Cardiac septum (tissue), 1 donor: ENCODE data around the gene ACOXL. TPM values are rescaled to one million over a fixed set of nuclear protein-coding genes. Genes with fewer than 3 reads are reported as not detected.
"Not testable (repeated sequence)": the region's sequence is repeated elsewhere in the genome, so short reads cannot be mapped to it uniquely, and the experiment has no call there.

Experiments used
- DNase-seq: peaks from one replicate; pipeline ENCODE4 v3.0.0-alpha.2; 2020; ENCODE audit warnings: low spot score
- intact Hi-C: fragments of 100-400 bp; cut with DNase I; formaldehyde crosslinking; loops from one replicate; pipeline ENCODE4 v1.14.0; 2022
- long read RNA-seq: library from polyadenylated mRNA; unstranded; transcript quantifications from one replicate; pipeline ENCODE4 v2.0.0, GENCODE V29; 2021
- total RNA-seq: library from RNA; stranded (reverse); fragmentation: NEBNext Ultra II Directional; extraction: Animal tissue kit (Norgen Biotek cat#: 25700); gene quantifications from one replicate; pipeline ENCODE4 v1.2.1, GENCODE V29; 2021
- donor health status: DM: no; HTN: no; CAD: no.

Gene ACOXL
- not detected for total RNA-seq
- long read RNA-seq: 0 reads

DNA sequence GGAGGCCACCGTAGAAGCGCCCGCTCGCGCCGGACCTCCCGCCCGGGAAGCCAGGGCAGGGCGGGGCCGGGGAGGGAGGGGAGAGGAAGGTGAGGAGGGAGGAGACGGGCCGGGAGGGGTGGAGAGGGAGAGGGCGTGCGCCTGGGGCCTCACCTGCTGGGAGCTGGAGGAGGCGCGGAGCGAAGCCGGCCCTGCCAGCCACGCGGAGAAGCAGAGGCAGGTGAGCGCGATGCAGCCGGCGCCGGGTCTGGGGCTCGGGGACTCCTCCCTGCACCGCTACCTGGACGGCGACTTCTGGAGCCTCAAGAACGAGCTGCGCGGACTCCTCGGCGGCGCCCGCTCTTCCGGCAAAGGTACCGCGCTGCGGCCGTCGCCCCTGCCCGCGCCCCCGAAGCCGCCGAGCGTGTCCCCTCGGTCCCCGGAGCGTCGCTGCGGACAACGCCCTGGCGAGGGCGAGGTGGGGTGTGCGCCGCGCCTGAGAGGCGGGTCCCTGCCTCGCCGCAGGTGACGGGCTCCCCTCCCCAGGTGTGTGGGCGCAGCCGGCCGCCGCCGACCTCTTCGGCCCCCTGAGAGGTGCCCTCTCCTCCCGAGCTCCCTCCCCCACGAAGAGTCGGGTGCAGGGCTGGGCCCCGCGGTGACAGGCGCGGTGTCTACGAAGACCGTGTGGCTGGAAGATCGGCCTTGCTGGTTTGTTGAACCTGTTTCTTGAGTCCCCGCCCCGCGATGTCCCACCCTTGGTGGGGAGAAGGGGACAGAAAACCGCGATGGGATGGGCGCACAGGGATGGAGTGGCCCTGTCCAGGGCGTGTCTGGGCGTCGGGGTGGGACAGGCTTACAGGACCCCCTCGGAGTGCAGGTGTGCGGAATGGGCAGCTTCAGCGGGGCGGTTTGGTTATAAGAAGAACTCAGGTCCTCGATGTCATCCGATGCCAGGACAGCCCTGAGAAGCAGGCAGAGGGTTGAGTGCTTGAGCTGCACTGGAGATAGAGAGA, at the start of gene ACOXL:
Gene ACOXL, plus strand, starts transcription at position 152 of the 992 bp plus-strand sequence. CDS start 35,817 bp downstream, outside the sequence.
- no peak for DNase-seq
- intact Hi-C loops: no loop called here

DNA sequence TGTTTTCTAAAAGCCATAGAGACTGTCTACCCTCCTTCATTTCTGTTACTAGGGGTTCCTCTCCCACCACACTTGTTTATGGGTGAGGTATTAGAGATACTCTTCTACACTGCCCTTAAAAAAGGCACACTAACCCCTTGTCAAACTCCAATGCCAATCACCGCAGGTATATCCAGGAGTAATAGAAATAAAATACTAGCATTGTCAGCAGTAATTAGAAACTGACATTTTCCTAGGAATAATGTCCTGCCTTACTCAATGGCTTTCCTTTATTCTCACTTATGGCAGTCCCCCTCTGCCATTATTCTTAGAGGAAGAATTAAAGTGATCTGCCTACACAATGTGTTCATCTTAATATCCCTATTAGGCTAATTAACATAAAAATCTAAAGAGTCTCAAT, 49.5 kb upstream of the ACOXL start:
- DNase-seq: no peak
- intact Hi-C loops: no loop called here

DNA sequence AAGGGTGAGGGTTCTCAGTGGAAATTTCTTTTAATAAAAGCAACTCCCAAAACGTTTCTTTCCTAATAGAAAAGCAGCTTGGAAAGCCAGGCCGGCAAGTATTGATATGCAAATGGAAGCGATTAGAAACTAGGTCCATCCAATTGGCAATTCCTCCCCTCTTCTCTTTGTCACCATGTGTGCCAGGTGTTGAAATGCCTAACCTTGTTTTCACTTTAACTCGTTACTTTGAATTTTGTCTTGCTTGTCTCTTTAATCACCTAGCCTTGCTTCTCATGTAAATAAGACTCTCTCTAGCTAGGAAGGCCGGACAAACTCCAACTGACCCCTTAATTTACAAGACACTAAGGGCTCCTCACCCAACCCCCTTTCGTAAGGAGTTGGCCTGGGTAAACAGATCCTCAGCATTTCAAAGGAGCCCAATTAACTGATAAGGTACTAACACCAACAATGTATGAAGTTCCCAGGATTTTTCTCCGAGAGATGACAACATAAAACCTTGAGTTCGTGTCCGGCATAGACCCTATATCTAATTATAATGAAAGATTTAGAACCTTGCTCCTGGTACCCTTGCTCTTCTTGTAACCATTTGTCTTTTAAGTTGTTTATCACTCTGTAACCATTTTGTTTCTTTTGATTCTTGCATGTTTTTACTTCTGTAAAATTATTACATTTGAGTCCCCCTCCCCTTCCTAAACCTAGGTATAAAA, 44.4 kb upstream of the ACOXL start:
- intact Hi-C loops: not testable (repeated sequence)

DNA sequence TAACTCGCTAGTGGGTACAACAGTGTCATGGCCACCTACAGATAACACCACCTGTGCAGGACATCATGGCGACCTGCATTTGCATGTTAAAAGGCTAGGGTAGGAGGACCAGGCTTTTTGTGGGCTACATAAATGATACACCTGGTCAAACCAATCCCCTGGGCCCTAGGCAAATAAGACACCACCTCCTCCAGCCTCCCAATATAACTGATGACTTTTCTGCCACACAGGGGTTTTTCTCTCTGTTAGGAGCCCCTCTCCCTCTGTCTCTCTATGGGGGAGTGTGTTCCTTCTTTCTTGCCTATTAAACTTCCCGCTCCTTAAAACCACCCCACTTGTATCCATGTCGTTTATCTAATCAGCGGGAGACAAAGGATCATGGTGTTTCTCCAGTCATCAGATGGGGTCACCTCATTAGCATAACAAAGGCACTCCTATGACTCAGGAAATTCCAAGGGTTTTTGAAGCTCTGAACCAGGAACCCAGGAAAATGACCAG, 43.7 kb upstream of the ACOXL start:
- intact Hi-C loops: no loop called here
- DNase-seq: no peak

More for the DNA sequence above, 44.4 kb upstream of the ACOXL start:
- DNase-seq: not testable (repeated sequence)

DNA sequence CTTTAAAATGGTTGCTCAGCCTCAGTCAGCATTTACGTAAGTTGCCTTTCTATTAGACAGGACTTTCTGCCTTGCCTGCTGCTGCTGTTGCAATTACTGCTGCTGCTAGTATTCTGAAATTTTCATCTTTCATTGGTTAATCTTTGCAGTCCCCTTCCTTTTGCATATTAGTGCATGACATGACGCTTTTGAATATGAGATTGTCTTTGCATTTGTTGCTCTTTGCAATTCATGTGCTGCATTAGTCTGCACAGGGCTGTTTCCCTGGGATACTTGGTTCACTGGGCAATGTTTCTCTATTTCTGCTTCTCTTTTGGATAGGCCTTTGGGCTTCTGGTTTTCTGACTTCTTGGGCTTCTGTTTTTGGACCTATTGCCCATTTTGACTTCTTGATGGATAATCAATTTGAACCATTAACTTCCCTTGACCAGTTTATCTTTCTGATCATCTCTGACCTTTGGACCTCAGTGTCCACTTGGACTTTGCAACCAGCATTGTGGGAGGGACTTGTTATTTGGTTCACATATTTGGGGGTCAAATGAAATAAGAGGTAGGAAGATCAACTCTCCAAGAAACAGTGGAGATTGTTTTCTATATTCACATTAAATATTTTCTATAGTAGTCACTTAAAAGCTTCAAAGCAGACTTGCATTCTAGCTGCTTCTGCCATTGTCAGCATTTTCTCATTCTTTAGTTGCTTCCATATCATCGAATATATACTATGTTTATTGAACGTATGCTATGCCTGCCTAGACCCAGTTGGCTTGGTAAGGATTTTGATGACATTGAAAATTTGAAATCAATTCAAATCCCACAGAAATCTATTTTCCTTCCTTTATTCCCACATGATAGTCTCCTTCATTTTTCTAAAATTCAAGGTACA, 42.0 kb upstream of the ACOXL start:
- no peak for DNase-seq
- intact Hi-C loops: no loop called here

DNA sequence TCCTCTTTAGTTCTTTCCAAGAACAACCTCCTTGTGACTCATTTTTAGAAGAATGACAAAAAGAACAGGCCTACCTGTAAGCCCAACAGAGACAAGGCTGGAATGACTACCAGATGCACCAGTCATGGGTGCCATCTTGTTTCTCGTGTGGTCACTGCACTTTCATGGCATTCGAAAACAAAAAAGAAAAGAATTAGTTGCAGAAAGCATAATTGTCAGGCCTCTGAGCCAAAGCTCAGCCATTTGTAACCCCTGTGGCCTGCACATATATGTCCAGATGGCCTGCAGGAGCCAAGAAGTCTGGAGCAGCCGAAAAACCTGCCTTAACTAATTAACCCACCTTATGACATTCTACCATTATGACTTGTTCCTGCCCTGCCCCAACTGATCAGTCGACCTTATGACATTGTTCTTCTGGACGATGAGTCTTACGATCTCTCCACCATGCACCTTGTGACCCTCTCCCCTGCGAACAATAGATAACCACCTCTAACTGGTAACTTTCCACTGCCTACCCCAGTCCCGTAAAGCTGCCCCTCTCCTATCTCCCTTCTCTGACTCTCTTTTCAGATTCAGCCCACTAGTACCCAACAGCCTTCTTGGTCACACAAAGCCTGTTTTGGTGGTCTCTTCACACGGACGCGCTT, 40.6 kb upstream of the ACOXL start:
- intact Hi-C loops: no loop called here
- no peak for DNase-seq

DNA sequence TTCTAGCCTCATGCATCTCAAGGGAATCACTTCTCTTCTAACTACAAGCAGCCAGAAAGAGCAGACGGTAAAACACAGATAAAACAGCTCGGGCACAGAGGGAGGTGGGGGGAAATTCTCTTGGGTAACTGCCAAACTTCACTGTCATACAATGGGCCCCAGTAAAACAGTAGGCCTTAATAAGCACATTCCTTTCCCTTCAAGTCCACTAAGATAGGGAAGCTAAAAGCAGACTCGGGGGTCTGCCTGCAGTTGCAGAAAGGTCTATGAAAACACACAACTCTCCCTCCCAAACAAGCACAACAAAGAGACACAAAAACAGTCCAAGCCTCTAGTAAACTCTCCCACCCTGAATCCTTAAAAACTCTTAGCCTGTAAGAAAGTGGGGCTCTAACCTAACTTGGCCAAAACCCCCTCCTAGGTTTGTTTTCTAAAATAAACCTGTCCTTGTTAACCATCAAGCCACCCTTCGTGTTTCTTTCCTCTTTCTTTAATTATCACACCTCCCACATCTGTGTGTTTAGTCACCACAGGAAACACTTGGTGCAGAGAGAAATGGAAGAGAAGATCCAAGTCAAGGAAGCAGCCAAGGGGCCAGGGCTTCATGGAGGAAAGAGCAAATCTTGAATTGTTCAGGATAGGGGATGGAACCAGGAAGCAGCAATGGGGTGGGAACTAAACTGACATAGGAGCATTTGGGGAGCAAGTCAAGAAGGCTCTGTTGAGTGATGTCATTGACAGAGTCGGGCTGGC, 37.1 kb upstream of the ACOXL start:
- intact Hi-C loops, DNase-seq: not testable (repeated sequence)

DNA sequence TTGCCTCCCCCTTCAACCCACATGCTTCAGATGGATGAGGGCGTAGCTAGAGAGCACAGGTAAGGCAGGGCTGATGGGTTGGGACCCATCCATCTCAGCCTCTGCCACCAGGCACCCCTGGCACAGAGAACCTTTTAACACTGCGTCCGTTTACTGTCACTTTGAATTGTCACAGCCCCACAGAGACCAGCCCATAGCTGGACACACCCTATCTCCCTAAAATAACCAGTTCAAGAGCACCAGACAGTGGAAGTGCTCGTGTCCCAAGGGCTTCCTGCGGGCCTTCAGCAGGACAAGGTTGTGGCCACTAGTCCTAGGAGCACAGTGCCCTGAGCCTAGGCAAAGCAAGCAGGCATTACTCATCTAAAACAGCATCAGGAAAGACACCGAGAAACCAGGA, 34.1 kb upstream of the ACOXL start:
- DNase-seq, intact Hi-C loops: not testable (repeated sequence)

DNA sequence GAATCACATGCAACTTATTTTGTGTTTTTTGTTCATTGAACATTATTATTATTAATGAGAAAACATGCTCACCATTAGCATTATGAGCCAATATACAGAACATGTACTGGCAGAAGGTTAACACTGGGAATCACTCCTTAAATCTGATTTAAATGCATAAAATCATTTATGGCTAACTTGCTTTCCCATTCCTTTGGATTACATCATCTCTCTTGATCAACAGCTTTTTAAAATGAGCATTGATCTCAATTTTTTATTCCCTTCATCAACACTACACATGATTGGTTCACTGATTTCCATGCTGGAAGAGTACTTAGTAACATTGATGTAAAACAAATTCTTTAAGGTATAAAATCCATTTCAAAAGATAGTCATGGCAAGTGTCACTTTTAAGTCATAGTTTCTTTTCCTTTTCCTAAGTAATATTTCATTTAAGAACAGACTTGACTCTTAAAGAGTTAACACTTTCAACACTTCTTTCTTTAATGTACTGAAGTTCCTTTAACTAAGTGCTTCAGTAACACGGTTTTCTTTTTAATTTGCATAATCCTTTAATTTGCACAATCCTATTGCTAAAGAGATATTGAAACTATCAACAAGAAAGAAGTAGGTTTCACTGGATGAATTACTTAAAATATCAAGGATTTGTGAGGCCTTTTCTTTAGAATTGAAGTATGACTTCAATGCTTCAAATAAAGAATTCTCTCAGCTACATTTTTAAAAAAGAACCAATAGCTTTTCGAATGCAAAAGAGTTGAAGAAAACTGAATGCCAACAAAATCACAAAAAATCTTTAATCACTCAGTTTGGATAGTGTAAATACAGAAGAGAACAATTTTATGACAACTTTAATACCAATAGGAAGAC, 29.6 kb upstream of the ACOXL start:
- intact Hi-C loops: no loop called here
- DNase-seq: no peak

DNA sequence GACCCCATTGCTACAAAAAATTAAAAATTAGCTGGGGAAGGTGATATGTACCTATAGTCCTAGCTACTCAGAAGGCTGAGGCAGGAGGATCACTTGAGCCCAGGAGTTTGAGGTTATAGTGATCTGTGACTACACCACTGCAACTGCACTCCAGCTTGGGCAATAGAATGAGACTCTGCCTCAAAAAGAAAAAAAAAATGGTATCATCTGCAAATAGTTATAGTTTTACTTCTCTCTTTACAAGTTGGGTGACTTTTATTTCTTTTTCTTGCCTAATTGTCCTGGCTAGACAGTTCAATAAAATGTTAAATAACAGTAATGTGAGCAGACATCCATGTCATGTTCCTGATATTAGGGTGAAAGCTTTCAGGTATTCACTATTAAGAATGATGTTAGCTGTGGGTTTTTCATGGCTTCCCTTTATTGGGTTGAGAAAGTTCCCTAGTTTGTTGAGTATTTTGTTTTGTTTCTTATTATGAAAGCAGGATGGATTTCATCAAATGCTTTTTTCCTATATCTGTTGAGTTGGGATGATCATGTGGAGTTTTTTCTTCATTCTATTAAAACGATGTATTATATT, 24.9 kb upstream of the ACOXL start:
- DNase-seq: no peak
- intact Hi-C loops: no loop called here

DNA sequence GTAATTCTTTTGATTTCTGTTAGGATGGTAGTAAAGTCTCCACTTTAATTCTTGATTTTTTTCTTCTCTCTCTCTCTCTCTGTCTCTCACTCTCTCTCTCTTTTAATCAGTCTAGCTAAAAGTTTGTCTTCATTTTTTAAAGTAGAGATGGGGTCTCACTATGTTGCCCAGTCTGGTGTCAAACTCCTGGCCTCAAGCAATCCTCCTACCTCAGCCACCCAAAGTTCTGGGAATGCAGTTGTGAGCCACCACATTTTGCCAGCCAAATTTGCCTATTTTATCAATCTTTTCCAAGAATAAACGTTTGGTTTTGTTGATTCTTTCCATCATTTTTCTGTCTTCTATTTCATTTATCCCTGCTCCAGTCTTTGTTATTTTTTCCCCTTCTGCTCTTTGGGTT, 23.9 kb upstream of the ACOXL start:
- no peak for DNase-seq
- intact Hi-C loops: no loop called here

DNA sequence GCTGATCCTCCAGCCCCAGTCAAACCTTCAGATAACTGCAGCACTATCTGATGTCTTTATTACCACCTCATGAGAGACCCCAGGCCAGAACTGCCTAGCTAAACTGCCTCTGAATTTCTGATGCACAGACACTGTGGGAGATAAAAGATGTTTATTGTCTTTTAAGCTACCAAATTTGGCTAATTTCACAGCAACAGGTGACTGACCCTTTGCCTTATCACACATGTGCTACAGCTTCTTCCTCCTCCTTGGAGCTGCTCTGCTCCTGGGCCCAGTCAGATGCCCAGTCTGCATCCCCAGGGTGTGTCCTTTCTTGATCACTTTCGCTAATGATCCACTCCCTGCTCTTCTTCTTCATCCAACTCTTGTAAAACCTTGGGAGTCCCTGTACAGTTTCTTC, 19.6 kb upstream of the ACOXL start:
- intact Hi-C loops: no loop called here
- DNase-seq: no peak

DNA sequence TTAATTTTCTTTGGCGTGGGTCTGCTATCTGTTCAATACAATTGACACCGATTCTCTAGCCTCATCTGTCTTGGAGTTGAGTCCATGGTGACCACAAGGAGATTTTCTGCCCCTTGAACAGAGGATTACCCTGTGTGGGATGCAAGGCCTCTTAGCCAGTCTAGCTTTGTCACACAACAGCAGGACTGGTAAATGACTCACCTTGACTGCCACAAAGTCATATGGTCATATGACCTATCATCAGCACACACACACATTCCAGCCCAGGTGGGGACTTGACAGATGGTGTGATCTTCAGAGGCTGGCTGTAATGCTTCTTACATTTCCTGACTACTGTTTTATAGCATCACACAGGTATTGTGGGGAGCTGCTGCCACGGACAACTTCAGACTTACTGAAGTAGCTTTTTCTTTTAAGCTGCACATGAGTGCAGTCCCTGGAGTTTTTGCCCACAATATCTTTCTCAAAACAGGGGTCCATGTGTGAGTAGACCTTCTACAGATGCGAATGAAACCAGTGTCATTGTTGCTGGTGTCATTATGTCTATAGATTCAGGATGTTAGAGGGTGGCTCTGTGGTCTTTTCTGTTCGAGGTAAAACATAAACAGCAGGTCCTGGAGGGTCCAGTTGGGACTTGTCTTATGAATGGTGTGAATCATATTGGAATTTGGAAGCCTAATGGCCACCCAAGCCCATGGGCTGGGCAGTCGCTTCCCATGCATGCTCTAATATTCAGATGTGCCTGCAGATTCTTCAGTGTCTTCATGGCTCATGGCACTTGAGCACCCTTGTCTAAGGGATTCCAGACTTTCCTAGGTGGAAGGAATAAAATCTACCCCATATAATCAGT, 18.6 kb upstream of the ACOXL start:
- intact Hi-C loops: no loop called here
- DNase-seq: no peak

DNA sequence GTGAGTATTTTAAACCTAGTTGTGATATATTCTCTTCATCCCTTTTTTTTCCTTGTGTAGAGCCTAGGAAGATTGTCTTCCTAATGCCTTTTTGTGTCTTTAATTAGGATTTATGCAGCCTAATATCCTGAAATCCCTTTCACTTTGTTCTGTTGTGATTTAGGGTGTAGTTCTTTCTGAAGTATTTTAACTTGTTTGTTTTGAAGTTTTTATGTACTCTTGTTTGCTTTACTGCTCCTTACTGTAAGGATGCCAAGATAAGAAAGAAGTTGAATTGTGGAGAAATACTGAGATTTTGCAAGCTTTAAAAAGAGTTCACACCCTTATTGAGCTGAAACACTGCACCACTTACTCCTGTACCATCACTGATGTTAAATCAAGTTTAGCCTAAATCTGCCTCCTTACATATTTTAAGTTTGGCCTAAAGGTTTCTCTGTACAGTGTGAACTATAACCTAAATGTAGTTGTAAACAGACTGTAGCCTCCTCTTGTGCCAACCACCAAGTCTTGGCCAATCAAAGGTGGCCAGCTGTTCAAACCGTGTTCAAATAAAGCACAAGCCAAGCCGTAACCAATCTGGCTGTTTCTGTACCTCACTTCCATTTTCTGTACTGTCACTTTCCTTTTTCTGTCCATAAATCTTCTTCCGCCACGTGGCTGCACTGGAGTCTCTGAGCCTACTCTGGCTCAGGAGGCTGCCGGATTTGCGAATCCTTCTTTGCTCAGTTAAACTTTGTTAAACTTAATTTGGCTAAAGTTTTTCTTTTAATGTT, 17.7 kb upstream of the ACOXL start:
- intact Hi-C loops: no loop called here
- no peak for DNase-seq

DNA sequence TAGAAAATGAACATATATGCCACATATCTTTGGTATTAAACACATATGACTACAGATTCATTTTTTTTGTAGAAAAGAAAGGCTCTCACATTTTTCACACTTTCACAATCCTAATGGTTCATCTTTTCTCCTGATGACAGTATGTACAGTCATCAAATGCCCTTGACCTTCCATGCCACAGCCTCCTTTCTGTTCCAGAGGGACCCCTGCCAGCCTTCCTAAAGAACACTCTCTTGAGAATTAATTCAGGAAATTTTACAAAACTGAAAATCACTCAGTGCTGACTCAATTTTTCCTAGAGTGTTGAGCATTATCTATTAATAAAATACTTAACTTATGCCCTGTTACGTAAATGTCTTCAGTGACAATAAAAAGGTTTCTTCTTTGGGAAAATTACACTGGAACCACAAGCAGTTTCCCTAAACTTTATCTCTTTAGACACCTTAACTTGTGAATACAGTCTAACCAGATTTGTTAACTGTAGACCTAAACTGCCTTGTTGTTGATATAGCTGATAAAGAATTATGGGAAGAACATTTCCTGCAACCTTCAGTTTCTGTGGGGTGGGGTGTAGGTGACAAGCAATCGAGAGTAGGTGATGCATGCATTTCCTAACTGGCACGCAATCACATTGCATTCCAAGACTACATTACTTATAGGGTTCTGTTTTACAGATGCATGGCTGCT, 15.3 kb upstream of the ACOXL start:
- no peak for DNase-seq
- intact Hi-C loops: no loop called here
